Large intestine (tissue), 3 donors: ENCODE data around the gene TRAF2. TPM values are rescaled to one million over a fixed set of nuclear protein-coding genes. Genes with fewer than 3 reads are reported as not detected.

Source experiments
- DNase-seq, 2 donors: peaks; one replicate each; pipeline versions ENCODE4 v3.0.0 to v3.0.0-alpha.2; 2013
- H3K27ac ChIP-seq: one replicate; pipeline ENCODE4 v1.5.1; 2013; ENCODE audit warnings: low read length
- H3K27me3 ChIP-seq: 2 replicates; pipeline ENCODE4 v1.6.1; 2013; ENCODE audit warnings: low read length; ENCODE audit not compliant: control insufficient read depth, insufficient read depth
- H3K36me3 ChIP-seq: 2 replicates; pipeline ENCODE4 v1.6.1; 2013; ENCODE audit warnings: low read length; ENCODE audit not compliant: control insufficient read depth, insufficient read depth
- H3K4me1 ChIP-seq: one replicate; pipeline ENCODE4 v1.6.1; 2013; ENCODE audit warnings: low read length; ENCODE audit not compliant: control insufficient read depth, insufficient read depth
- H3K4me3 ChIP-seq: one replicate; pipeline ENCODE4 v1.5.1; 2013; ENCODE audit warnings: low read length
- H3K9me3 ChIP-seq: one replicate; pipeline ENCODE4 v1.6.1; 2013; ENCODE audit warnings: mild to moderate bottlenecking, low read depth, low read length, moderate library complexity; ENCODE audit not compliant: control insufficient read depth
- WGBS: methylation state at CpG from one replicate; pipeline ENCODE4 v1.1.5; 2013; ENCODE audit warnings: low lambda C conversion rate; ENCODE audit not compliant: insufficient coverage; 5-methylcytosine and 5-hydroxymethylcytosine counted together
- polyA plus RNA-seq: library from polyadenylated mRNA; unstranded; fragments of 120-200 nt; gene quantifications from one replicate; pipeline ENCODE4 v1.2.1, GENCODE V29; 2013

TRAF2 gene
- polyA plus RNA-seq, 1 donor = 18.5 TPM

DNA sequence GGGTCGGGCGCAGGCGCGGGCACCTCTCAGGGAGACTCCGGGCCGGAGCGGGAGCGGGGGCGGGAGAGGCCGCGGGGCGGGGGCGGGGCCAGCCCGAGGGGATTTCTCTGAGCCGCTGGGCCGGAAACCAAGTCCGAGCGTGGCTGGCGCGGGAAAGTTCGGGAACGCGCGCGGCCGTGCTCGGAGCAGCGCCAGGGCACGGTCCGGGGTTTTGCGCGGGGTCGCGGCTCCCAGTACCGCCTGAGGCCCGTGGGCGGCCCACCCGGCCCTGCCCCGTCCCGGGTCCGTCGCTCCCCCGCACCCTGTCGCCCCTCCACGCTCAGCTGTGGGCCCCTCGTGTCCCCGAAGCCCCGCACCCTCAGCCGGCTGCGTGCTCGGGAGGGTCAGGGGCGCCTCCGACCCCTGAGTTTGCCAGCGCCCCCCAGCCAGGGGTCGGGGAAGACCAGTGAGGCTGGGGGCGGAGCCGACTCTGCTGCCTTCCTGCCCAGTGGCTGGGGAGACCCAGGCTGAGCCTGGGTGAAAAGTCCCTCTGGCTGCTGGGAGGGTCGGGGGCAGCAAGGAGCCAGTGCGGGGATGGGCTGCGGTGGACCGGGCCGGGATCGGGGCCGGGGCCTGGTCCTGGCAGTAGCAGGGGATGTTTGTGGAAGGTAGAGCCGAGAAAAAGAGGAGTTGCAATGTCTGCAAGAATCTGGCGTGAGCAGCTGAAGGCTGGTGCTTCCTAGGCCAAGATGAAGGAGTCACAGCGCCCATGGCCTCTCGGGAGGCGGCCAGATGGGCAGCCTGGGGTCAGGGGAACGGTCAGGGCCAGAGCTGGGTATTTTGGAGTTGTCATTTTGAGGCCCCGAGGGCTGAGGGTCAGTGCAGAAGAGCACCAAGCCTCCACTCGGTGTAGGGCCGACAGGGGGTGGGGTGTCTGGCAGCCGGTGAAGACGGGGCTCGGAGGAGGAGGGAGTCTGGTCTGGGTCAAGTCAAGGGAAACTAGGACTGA, 588 bp downstream of the TRAF2 start:
- WGBS = 0% methylated on average over 2 of the region's 76 CpGs
- H3K4me1 ChIP-seq = peaks cover 23% of the 10 kb centered on the region
- peaks cover 6% of the 10 kb centered on the region for H3K36me3 ChIP-seq
- peak overlapping the region; percentile 86 for H3K4me3 ChIP-seq
- no peaks in the 10 kb centered on the region for H3K27me3 ChIP-seq
- no peaks in the 10 kb centered on the region for H3K9me3 ChIP-seq
- peak overlapping the region; percentile 60 for H3K27ac ChIP-seq
- peak in 1 of 2 donors; percentile 52 for DNase-seq

DNA sequence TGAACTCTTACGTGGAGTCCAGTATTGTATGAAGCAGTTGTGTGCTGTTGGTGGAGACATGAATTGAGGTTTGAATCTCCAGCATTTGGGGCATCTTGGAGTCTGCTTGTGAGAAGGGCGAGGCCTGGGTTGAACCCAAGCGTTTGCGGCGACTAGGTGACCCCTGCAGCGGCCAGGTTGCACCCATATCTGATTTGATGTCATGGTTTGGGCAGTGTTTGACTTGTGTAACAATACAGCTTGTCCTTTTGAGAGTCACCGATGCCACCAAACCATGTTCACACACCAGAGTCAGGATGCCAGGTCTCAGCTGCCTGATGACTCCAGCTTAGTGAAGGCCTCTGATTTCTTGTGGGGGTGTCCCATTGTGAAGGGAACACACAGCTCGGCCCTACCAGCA, 2.1 kb downstream of the TRAF2 start:
- DNase-seq = no peak
- H3K4me3 ChIP-seq = no peak overlapping the region
- peaks cover 7% of the 10 kb centered on the region for H3K36me3 ChIP-seq
- H3K9me3 ChIP-seq = no peaks in the 10 kb centered on the region
- WGBS = no CpG with 5 or more reads among the region's 8 CpGs
- no peak overlapping the region for H3K27ac ChIP-seq
- H3K4me1 ChIP-seq = peaks cover 7% of the 10 kb centered on the region
- H3K27me3 ChIP-seq = no peaks in the 10 kb centered on the region

DNA sequence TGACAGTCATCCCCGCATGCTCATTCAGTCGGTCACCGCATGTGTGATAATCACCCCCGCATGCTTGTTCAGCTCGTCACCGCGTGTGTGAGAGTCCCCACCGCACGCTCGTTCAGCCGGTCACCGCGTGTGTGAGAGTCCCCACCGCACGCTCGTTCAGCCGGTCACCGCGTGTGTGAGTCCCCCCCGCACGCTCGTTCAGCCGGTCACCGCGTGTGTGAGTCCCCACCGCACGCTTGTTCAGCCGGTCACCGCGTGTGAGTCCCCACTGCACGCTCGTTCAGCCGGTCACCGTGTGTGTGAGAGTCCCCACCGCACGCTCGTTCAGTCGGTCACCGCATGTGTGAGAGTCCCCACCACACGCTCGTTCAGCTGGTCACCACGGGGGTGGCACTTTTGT, 3.5 kb downstream of the TRAF2 start:
- no peaks in the 10 kb centered on the region for H3K9me3 ChIP-seq
- peaks cover 14% of the 10 kb centered on the region for H3K36me3 ChIP-seq
- no peak overlapping the region for H3K4me3 ChIP-seq
- H3K27ac ChIP-seq = no peak overlapping the region
- WGBS = no CpG with 5 or more reads among the region's 42 CpGs
- H3K27me3 ChIP-seq = no peaks in the 10 kb centered on the region
- DNase-seq = no peak
- H3K4me1 ChIP-seq = peaks cover 7% of the 10 kb centered on the region

DNA sequence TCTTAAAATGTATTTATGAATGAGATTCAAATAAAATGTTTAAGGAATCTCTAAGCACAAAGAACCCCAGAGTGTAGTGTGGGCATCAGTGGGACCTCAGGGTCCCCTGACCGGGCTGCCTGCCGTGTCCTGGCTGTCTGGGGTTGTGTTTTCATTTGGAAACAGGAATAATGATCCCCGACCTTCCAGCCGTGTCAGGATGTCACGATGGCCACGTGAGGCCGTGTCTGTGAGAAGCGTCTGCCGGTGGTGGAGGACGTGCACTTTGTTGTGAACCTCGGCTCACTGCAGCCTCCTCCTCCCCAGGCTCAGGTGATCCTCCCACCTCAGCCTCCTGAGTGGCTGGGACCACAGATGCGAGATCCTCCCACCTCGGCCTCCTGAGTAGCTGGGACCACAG, 4.3 kb downstream of the TRAF2 start:
- Histone ChIP-seq H3K9me3 (no peaks in the 10 kb centered on the region), H3K4me1 (peaks cover 3% of the 10 kb centered on the region), H3K36me3 (peaks cover 17% of the 10 kb centered on the region), H3K4me3 (no peak overlapping the region), H3K27ac (no peak overlapping the region), H3K27me3 (no peaks in the 10 kb centered on the region)
- no CpG with 5 or more reads among the region's 13 CpGs for WGBS
- DNase-seq = no peak

DNA sequence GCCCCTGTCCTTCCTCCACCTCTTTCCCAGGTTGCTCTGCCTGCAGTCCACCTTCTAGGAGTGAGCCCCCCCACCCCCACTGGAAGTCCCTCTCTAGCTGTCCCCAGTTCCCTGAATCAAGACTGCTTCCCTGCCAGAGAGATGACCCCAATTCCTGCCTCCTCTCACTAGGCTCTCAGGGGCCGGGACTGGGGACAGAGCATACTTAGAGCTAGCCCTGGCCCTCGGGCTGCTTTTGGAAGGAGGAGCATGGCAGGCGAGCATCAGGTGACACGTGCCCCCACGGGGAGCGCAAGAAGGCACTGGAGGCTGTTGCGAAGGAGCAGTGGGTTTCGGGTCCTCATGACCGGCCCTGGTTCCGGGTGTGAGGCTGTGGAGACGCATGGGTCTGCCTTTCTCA, 9.7 kb downstream of the TRAF2 start:
- no peak for DNase-seq
- Histone ChIP-seq H3K27me3 (no peaks in the 10 kb centered on the region), H3K4me1 (peaks cover 5% of the 10 kb centered on the region), H3K9me3 (no peaks in the 10 kb centered on the region), H3K36me3 (peaks cover 41% of the 10 kb centered on the region), H3K4me3 (no peak overlapping the region), H3K27ac (no peak overlapping the region)
- whole genome bisulfite sequencing = no CpG with 5 or more reads among the region's 11 CpGs

DNA sequence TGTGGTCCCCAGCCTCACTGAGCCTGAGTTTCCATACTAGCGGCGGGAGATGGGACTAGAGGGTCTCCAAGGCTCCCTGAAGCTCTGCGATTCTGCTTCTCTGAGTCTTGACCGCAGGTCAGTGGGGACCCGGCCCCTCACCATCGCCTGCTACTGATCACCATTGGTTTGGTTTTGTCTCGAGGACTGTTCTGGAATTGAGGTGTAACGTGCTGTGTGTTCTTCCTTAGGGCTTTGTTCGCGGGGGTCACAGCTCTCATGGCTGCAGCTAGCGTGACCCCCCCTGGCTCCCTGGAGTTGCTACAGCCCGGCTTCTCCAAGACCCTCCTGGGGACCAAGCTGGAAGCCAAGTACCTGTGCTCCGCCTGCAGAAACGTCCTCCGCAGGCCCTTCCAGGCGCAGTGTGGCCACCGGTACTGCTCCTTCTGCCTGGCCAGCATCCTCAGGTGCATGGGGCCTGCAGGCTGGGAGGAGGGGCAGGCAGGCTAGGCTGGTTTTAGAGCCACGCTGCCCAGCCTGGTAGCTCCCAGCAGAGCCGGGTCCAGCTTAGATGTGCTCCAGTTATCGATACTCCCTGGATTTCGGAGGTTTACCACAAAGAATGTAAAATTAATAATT, 12.3 kb downstream of the TRAF2 start:
- Histone ChIP-seq H3K27ac (no peak overlapping the region), H3K4me3 (no peak overlapping the region), H3K9me3 (no peaks in the 10 kb centered on the region), H3K4me1 (peaks cover 28% of the 10 kb centered on the region), H3K36me3 (peaks cover 50% of the 10 kb centered on the region), H3K27me3 (no peaks in the 10 kb centered on the region)
- 100% methylated on average over 1 of the region's 21 CpGs for WGBS
- DNase-seq = no peak

DNA sequence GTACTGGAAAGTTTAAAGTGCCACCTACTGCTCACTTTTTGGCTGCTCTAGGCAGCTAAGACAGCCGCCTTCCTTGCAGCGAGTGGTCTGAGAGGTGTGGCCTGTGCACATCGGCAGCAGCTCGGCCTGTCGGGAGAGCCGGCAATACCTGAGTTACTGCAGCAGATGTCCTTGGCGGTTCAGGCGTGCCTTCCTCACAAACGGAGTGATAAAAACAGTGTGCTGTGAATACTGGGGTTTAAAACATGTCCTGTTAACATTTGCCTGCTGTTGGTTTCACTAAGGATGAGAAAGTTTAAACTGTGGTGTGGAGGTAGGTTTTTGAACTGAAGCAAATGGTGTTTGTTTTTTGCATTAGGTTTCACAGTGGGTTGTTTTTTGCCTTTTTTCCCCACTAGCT, 12.9 kb downstream of the TRAF2 start:
- no CpG with 5 or more reads among the region's 9 CpGs for WGBS
- no peaks in the 10 kb centered on the region for H3K9me3 ChIP-seq
- H3K27me3 ChIP-seq = no peaks in the 10 kb centered on the region
- DNase-seq = peak in 1 of 2 donors; percentile 59
- peaks cover 28% of the 10 kb centered on the region for H3K4me1 ChIP-seq
- H3K4me3 ChIP-seq = no peak overlapping the region
- no peak overlapping the region for H3K27ac ChIP-seq
- peaks cover 49% of the 10 kb centered on the region for H3K36me3 ChIP-seq

DNA sequence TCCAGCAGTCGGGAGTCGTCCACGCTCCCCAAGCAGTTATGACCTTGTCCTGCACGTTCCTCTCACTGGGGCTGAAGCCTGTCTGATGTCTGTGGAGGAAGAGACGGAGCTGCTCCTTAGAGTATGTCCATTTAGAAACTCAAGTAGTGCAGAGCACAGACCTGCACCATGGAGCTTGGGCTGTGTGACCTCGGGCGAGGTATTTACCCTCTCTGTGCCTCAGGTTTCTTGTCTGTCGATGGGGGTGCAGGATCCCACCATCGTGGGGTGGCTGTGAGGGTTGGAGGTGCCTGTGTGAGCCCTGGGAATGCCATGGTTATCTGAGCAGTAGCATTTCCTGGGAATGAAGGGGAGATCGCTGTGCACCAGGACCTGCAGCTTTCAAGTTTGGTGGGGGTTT, 14.2 kb downstream of the TRAF2 start:
- Histone ChIP-seq H3K27me3 (no peaks in the 10 kb centered on the region), H3K9me3 (no peaks in the 10 kb centered on the region), H3K36me3 (peaks cover 48% of the 10 kb centered on the region), H3K4me3 (no peak overlapping the region), H3K27ac (peak overlapping the region; percentile 94), H3K4me1 (peaks cover 28% of the 10 kb centered on the region)
- no peak for DNase-seq
- no CpG with 5 or more reads among the region's 10 CpGs for WGBS

DNA sequence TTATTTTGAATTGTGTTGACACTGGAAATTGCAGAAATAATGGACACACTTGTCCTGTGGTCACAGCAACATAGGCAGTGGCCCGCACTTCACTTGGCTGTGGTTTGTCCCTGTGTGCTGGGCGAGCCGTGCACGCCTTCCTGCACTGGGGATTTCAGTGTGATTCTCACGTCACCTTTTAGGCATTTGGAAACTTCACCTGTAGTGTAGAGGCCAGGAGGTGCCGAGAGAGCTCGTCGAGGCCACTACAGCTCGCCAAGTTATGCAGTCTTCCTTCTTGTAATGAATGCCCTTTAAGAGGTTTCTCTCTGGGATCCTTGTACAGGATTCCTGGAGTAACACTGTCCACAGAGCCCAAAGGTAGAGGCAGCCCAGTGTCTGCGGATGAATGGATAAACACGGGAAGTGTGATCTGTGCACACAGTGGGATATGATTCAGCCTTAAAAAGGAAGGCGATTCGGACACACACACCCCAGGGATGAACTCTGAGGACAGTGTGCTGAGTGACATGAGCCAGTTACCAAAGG, 14.7 kb downstream of the TRAF2 start:
- Histone ChIP-seq H3K27me3 (no peaks in the 10 kb centered on the region), H3K4me3 (no peak overlapping the region), H3K36me3 (peaks cover 47% of the 10 kb centered on the region), H3K27ac (peak overlapping the region; percentile 94), H3K9me3 (no peaks in the 10 kb centered on the region), H3K4me1 (peaks cover 28% of the 10 kb centered on the region)
- 80% methylated on average over 1 of the region's 13 CpGs for WGBS
- no peak for DNase-seq

DNA sequence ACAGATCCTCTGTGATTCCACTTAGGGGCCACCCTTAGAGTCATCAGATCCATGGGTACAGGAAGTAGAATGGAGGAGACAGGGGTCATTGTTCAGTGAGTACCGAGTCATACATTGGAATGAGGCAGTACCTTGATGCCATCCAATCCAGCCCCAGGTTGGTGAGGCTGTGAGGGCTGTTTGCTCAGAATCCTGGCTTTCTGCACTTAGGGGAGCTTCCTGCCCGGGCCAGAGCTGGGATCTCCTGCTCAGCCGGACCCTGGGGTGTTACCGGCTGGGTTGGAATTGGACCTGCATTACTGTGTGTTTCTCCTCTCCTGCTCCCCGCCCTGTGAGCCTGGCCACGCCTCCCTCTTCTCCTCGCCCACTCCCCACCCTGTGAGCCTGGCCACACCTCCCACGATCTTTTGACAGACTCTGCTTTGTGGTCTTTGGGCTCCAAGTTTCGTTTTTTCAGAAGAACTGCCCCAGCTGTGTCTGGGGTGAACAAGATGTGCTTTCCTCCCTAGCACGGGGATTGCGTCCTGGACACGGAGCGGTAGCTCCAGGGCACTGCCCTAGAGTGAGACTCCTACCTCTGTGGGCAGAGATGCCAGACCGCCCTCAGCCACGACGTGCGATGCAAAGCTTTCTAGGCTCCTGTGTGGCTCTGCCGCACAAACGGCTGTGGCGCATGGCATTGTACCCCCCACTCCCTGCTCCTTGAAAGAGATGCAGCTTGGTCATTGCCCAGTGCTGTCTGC, 15.4 kb downstream of the TRAF2 start:
- H3K27ac ChIP-seq = peak overlapping the region; percentile 94
- no CpG with 5 or more reads among the region's 20 CpGs for WGBS
- no peaks in the 10 kb centered on the region for H3K27me3 ChIP-seq
- peaks cover 28% of the 10 kb centered on the region for H3K4me1 ChIP-seq
- H3K36me3 ChIP-seq = peaks cover 53% of the 10 kb centered on the region
- H3K9me3 ChIP-seq = no peaks in the 10 kb centered on the region
- no peak overlapping the region for H3K4me3 ChIP-seq
- DNase-seq = peak; percentile 77 to 84
